Activated CD4-positive, alpha-beta T cell treated with anti-CD3 and anti-CD28 coated beads, Interleukin-2, Interleukin-4, amounts not matched to agents 100 ng/mL and 50 ng/mL, durations not matched to agents 16 hours and 8 hours (primary cell): ENCODE results near the gene MAGIX.
A peak's percentile ranks its signal among the peaks of the same experiment; 100 is the strongest.
"Not testable (repeated sequence)": the region's sequence is repeated elsewhere in the genome, so short reads cannot be mapped to it uniquely, and the experiment has no call there.

Experiments used
- DNase-seq: peaks from one replicate; pipeline ENCODE4 v3.0.0-alpha.2; 2020; ENCODE audit warnings: low spot score

Gene MAGIX

DNA sequence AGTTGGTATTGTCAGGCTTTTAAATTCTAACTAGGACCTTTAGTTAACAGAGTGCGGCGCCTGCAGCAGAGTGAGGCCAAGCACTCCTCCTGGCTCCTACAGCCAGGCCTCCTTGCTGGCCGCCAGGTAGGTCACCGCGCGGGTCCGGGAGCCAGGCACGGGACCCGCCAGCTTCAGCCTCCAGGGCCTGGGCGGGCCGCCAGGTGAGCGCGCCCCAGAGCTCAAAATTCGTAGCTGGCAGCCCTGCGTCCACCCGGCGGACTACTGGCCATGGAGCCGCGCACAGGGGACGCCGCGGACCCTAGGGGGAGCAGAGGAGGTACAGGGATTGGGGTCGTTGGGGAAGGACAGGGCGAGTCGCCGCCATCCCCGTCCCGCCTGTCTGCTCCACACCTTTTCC is at the start of gene MAGIX:
TSS of gene MAGIX (plus strand) at position 139 of the 400 bp plus-strand sequence. CDS start at position 271, 132 bp downstream.
- no peak for DNase-seq

DNA sequence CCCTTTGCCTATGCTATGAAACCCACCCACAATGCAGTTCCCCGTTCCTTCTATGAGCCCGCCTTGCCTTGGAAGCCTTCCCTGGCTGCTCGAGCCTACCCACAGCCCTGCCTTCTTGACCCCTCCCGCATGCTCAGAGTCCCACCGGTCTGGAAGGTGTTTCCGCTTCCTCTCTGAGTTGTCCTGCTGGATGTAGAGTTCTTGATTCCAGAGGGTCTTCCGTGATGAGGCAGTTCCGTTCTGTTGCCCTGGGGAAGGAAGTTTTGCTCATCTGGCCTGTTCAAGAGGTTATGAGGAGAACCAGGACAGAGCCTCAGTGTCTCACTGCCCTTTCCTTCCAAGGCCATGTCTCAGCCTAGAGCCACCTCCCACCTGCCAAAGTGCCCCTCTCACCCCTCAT is 46.5 kb upstream of the MAGIX start:
- no peak for DNase-seq

DNA sequence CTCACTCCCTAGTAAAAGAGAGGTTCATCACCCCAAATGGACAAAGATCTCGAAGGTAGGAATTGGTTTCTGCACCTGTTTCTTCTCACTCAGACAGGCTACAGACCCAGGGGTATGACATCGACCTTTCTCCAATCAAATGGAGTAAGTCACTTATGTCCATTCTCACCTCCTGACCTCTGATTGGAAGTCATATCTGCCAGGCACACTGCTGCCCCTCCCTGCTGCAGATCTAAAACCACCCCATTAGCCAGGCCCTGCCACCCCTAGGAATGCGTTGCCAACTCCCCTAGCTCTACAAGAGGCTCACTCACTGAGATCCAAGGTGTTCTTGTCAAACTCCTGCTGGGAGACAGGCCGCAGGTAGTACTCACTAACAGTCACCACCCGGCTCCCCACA is 45.8 kb upstream of the MAGIX start:
- no peak for DNase-seq

DNA sequence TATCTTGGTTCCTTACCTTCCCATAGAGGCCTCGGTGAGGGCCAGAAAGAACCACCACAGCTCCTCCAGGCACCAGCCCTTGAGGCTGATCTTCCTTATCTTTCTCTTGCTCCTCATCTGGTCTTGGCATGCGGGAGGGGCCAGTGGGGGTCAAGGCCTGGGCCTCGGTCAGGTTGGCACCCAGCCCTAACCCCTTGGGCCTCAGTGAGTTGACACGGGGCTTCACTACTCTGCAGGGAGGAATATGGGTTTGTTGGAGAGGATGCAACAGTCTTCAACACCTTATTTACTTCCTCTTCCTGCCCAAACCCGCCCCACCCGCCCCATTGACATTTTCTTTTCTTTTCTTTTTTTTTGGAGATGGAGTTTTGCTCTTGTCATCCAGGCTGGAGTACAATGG is 45.0 kb upstream of the MAGIX start:
- no peak for DNase-seq

DNA sequence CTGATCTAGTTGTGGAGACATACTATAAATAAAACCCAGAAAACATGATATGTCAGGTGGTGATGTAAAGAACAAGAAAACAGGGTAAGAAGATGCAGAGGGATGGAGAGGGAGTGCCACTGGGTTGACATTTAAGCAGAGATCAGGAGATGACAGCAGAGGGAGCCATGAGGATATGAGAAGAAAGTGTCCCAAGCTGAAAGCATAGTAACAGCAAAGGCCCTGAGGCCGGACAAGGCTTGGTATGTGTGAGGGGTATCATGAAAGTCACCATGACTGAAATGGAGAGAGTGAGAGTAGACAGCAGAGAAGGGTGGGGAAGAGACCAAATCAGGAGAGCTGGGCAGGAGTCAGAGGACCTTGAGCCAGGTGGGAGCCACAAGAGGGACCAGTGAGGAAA is 42.5 kb upstream of the MAGIX start:
- no peak for DNase-seq

DNA sequence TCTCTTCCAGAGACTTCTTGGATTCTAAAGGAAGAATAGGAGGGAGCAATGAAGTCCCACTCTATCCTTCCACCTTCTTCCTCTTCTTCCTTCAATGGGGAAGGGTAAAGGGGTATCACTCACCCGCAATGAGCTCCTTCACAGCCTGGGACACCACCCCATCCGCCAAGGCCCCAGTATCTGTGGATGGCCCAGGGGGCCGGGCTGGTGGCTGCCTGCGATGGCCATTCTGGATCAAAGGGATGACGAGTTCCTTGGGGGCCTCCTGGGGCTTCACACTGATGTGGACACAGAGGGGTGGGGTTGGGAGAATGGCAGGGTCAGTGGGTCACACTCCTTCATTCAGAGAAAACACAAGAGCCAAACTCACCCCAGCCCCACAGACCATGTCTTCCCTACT is 40.1 kb upstream of the MAGIX start:
- no peak for DNase-seq

DNA sequence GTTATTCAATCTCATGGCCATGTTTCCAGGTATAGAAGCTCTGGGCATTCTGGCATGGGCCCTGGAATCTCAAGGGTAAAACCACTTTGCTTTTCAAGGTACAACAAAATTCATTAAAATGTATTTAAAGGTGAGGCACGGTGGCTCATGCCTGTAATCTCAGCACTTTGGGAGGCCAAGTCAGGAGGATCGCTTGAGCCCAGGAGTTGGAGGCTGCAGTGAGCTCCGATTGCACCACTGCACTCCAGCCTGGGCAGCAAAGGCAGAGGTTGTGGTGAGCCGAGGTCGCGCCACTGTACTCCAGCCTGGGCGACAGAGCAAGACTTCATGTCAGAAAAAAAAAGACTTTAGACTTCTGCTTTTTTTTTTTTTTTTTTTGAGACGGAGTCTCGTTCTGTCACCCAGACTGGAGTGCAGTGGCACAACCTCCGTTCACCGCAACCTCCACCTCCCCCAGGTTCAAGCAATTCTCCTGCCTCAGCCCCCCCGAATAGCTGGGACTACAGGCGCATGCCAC is 34.8 kb upstream of the MAGIX start:
- not testable (repeated sequence) for DNase-seq

DNA sequence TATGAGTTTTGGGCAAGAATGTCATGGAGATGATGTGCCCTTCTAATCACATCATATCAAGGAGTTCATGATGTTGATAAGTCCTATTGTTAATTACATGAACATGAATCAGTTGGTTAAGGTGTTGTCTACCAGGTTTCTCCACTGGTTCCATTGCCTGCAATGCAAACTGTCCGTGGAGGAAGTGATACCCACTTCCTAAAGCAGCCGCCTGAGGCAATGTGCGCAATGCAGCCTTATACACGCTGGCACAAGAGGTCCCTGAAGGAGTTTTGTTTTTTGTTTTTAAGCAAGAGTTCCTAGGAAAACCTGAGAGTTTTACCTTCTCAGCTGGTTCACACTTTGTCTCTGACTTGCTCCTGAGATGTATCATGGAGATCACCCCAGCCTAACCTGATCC is 33.1 kb upstream of the MAGIX start:
- DNase-seq, result no peak

DNA sequence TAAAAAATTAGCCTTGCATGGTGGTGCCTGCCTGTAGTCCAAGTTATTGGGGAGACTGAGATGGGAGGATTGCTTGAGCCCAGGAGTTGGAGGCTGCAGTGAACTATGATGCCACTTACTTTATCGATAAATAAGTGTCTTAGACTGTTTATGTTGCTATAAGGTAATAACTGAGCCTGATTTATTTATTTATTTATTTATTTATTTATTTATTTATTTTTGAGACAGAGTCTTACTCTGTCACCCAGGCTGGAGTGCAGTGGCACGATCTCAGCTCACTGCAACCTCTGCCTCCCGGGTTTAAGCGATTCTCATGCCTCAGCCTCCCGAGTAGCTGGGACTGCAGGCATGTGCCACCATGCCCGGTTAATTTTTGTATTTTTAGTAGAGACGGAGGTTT is 30.3 kb upstream of the MAGIX start:
- DNase-seq, result not testable (repeated sequence)

DNA sequence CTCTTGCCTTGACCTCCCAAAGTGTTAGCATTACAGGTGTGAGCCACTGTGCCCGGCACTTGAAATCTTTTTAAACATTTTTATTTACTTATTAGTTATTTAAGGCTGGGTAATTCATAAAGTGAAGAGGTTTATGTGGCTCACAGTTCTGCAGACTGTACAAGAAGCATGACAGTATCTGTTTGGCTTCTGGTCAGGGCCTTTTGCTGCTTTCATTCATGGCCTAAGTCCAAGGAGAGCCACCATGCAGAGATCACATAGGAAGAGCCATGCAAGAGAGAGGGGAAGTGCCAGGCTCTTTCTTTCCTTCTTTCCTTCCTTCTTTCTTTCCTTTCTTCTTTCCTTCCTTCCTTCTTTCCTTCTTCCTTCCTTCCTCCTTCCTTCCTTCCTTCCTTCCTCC is 28.8 kb upstream of the MAGIX start:
- DNase-seq, result no peak

DNA sequence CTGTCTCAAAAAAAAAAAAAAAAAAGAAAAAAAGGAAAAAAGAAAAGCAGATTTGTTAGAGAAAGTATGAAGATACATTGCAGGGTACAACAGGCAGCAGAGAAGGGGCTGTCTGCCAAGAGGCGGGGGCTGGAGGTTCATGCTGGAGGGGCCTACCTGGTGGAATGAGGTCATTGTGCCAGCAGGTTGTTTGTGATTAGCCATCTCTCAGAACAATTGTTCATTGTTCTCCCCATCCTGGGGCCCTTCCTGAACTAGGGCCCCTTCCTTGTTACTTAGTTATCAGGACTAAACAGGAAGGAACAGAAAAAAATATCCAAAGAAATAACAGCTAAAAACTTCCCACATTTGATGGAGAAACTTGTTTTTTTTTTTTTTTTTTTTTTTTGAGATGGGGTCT is 25.1 kb upstream of the MAGIX start:
- no peak for DNase-seq

DNA sequence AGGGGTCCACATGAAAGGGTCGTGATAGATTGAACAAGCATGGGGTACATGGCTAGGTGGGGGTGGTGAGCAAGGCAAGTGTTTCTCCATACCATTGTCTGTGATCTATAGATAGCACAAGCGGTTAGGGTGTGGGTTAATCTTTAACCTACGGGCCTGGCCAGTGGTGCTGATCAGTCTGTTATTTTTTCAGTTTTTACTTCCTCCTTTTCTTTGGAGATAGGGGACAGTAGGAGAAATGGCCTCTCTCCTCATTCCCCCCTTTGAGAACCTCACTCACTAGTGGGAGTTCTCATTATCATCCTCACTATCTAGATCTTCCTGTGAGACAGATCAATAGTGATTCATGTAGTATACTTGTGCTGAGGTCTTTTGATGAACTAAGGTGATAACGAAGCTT is 22.8 kb upstream of the MAGIX start:
- no peak for DNase-seq

DNA sequence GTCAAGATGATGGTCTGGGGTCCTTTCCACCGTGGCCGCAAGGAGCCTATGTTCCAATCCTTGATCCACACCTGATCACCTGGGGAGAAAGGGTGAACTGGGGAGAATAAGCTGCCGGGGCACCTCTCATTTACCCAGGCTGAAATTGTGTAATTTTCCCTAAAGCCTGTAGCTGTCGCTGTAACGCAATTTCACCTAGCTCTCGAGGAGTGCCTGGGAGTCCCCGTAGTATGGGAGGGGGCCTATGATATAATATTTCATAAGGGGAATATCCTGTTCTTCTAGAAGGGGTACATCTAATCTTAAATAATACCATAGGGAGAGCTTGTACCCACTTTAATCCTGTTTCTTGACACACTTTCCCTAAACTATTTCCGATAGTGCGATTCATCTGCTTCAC is 20.3 kb upstream of the MAGIX start:
- peak; percentile 9 for DNase-seq

DNA sequence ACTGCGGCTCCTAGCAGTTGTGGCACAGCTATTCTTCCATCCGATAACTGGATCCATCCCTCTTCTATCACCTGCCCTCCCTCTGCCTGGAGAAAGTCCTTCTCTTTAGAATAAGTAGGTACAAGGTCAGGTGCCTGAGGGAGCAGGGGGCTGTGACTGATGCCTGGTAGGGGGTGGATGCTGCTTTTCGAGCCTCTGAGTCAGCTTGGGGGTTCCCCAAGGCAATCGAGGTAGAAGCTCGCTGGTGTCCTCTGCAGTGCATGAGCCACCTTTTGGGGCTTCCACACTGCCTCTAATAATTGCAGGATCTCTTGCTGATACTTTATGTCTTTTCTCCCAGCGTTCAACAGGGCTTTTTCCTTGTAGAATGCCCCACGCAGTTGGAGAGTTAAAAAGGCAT is 19.4 kb upstream of the MAGIX start:
- DNase-seq, result not testable (repeated sequence)

DNA sequence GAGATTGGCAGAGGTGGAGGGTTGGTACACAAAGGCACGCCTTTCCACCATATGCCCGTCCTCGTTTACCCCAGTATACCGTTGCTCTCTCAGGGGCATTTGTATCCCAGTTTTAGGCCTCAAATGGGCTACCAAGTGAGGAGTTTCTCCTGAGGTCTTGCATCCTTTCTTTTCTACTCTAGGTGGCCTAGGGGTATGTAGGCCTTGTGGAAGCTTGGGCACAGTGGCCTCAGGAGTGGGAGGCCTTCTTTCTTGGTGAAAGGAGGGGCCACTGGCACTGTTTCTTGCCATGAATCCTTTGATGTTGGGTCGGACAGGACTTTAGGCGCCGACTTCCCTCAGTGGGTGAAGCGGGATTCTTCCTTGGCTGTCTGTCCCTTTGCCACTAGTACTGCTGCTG is 15.3 kb upstream of the MAGIX start:
- no peak for DNase-seq

DNA sequence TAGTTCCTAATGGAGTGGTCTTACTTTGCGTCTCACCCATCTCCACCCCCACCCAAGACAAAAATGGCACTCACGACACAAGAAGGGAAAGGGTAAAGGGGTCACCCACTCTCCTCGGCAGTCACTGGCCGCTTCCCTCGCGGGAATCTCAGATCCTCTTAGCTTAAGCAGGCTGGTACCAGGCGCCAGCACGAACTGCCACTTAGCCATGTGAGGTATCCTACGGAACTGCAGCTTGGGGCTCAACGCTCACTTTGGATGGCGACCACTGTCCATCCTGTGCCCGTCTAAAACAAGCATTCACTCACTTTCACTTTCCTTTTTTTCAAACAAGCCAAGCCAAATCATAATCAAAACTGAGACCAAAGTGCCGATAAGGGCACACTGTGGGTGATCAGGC is 14.6 kb upstream of the MAGIX start:
- no peak for DNase-seq

DNA sequence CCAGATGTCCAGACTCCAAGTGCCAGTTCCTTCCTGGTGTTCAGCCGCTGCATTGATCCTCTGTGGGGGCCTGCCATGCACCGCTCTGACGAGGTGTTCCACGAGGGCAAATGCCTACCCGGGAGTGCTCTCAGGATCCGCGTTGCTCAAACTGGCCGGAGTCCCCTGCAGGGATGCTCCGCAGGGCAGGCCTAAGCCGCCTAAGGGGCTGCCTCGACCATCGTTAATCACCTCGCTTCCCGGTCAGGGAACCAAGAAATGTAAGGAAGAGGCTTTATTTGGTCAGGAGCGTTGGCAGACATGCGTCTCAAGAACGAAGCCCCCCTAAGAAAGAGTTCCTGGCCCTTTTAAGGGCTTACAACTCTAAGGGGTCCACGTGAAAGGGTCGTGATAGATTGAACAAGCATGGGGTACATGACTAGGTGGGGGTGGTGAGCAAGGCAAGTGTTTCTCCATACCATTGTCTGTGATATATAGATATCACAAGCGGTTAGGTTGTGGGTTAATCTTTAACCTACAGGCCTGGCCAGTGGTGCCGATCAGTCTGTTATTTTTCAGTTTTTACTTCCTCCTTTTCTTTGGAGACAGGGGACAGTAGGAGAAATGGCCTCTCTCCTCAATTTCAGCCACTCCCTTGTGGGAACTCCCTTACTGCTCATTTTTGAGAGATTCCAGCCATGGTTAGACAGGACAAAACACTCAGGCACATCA is 14.0 kb upstream of the MAGIX start:
- not testable (repeated sequence) for DNase-seq

DNA sequence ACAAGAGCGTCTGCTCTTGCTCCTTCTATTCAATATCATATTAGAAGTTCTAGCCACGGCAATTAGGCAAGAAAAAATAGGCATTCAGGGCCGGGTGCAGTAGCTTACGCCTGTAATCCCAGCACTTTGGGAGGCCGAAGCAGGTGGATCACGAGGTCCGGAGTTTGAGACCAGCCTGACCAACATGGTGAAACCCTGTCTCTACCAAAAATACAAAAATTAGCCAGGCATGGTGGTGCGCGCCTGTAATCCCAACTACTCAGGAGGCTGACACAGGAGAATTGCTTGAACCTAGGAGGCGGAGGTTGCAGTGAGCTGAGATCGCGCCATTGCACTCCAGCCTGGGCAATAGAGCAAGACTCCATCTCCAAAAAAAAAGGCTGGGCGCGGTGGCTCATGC is 13.3 kb upstream of the MAGIX start:
- DNase-seq, result not testable (repeated sequence)

DNA sequence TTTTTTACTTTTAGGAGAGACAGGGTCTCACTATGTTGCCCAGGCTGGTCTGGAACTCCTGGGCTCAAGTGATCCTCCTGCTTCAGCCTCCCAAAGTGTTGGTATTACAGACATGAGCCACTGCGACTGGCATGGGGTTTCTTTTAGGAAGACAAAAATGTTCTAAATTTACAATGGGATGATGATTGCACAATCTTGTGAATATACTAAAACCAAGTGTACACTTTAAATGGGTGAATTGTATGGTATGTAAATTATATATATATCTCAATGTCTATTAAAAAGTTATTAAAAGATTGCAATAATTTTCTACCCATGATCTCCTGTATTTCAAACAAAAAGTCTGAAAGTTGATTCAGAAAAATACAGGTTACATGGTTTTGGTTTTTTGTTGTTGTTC is 9.1 kb upstream of the MAGIX start:
- DNase-seq, result no peak

DNA sequence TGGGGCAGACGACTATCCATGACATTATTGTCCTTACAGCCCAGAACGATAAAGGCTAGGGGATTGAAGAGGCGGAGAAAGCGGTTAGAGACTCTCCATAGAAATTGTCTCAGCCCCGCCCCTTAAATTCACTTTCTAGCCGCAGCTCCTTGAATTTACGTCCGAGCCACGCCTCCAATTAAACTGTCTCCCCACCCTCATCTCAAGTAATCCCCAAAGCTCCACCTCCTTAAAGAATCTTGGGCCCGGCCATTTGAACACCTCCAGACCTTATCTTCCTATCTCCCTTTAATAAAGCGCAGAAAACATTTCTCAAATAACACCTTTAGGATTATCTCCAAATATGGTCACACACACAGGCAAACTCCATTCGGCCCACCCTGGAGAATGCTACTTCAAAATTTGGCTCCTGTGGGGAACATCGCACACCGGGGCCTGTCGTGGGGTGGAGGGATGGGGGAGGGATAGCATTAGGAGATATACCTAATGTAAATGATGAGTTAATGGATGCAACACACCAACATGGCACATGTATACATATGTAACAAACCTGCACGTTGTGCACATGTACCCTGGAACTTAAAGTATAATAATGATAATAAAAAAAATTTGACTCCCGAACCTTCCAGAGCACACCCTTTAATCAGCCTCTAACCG is 7.2 kb upstream of the MAGIX start:
- peak; percentile 40 for DNase-seq

DNA sequence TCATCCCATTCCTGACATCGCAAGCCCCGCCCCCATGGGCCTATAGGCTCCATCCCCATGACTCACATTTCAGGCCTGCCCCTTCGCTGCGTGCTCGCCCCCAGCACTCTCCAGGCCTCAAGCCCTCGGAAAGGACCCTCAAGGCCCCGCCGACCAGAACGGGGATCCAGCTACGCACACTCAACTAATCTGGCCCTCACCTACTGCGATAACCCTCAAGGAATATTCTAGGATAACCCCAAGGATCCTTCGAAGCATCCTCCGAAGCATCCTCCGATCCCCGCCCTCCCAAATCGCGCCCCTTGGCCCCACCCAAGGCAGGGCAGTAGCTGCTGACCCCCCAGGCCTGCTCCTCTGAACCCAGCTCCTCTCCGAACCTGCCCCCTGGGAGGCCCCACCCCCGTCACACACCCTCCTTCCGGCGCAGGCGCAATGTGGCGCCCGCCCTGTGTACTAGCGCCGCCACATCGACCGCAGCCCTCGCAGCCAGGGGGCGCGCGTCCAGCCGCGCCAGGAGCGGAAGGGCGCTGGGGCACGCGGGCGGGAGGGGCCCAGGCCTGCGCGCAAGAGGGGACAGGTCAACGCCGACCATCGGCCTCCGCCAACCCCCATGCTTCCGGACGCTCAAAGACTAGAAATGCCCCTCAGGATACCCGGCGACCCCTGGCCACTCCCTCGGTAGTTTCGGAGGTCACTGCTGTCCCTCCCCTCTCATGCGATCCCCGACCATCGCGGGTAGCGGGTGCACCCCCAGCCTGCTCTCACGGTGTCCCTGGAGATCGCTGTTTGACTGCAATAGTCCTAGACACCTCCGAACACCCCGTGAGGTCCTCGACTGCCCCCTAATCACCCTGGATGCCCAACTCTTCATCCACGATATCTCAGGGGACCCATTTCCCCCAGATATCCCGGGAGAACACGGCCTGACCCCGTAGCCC is 6.4 kb upstream of the MAGIX start:
- peak; percentile 85 for DNase-seq

DNA sequence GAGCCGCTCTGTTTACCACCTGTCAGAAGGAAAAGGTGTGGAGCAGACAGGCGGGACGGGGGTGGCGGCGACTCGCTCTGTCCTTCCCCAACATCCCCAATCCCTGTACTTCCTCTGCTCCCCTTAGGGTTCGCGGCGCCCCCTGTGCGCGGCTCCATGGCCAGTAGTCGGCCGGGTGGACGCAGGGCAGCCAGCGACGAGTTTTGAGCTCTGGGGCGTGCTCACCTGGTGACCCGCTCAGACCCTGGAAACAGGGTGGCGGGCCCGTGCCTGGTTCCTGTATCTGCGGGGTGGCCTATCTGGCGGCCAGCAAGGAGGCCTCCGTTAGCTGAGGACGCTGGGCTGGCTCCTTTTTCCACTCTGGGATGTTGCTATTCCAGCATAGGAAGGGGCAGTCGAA is 5.4 kb upstream of the MAGIX start:
- DNase-seq, result no peak

DNA sequence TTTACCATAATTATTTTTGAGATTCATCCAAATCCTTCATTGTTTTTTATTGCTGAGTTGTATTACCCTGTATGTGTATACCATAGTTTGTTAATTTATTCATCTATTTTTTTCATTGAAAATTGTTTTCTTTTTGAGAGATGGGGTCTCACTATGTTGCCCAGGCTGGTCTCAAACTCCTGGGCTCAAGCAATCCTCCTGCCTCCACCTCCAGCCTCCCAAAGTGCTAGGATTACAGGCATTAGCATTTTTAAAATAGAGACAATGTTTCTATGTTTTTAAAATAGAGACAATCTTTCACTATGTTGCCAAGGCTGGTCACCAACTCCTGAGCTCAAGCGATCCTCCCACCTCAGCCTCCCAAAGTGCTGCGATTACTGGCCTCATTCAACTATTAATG is 1.6 kb upstream of the MAGIX start:
- no peak for DNase-seq
